CD4-positive, alpha-beta T cell (primary cell): ENCODE data around the gene CDH4. TPM values are rescaled to one million over a fixed set of nuclear protein-coding genes. Genes with fewer than 3 reads are reported as not detected.
A peak's percentile ranks its signal among the peaks of the same experiment; 100 is the strongest.

Experiments used
- ATAC-seq: fragments of 200-7000 bp; cut with Tn5 transposase; one replicate; pipeline ENCODE4 v1.10.0; 2022; ENCODE audit warnings: mild to moderate bottlenecking; ENCODE audit not compliant: poor library complexity
- CTCF ChIA-PET: fragments of 350-600 bp; sonication (Branson Sonifier 250); formaldehyde crosslinking; loops from one replicate; lab custom pipeline; 2021; ENCODE audit warnings: antibody characterized with exemption, inconsistent platforms; lab: Charles Lee
- POLR2A ChIA-PET: fragments of 350-600 bp; sonication (Branson Sonifier 250); formaldehyde crosslinking; loops from one replicate; lab custom pipeline; 2021; ENCODE audit warnings: antibody characterized with exemption, inconsistent platforms; lab: Charles Lee
- DNase-seq, 14 experiments: peaks; one replicate each; pipeline ENCODE4 v3.0.0-alpha.2; 2013 to 2020; ENCODE audit warnings: mixed read lengths in 2 of 14
- H3K27ac ChIP-seq, 2 donors: one replicate each; pipeline versions ENCODE4 v1.5.1 to v1.7.0; 2013; ENCODE audit warnings: low read length in 2 of 2, low read depth in 1 of 2, mild to moderate bottlenecking in 1 of 2
- H3K27me3 ChIP-seq, 2 experiments: 1 replicate in 1 of 2; 2 replicates in 1 of 2; pipeline versions ENCODE4 v1.6.1 to v1.7.0; 2013; ENCODE audit warnings: low read length in 2 of 2, control low read depth in 1 of 2, mild to moderate bottlenecking in 1 of 2, moderate library complexity in 1 of 2; ENCODE audit not compliant: insufficient read depth in 2 of 2, control insufficient read depth in 1 of 2
- H3K36me3 ChIP-seq: one replicate; pipeline ENCODE4 v1.6.1; 2013; ENCODE audit warnings: low read length, control low read depth; ENCODE audit not compliant: insufficient read depth
- H3K4me1 ChIP-seq: one replicate; pipeline ENCODE4 v1.6.1; 2013; ENCODE audit warnings: low read length, control low read depth; ENCODE audit not compliant: insufficient read depth
- H3K4me3 ChIP-seq: one replicate; pipeline ENCODE4 v1.5.1; 2013; ENCODE audit warnings: mild to moderate bottlenecking, low read length, moderate library complexity
- H3K9me3 ChIP-seq, 2 experiments: 1 replicate in 1 of 2; 2 replicates in 1 of 2; pipeline versions ENCODE4 v1.6.1 to v1.7.0; 2013; ENCODE audit warnings: low read length in 2 of 2, mild to moderate bottlenecking in 2 of 2, control low read depth in 1 of 2, moderate library complexity in 1 of 2; ENCODE audit not compliant: control insufficient read depth in 1 of 2, insufficient read depth in 1 of 2
- H3K27ac Mint-ChIP-seq: one replicate; pipeline ENCODE4 v1.8.0; 2020; ENCODE audit warnings: mixed read lengths
- H3K27me3 Mint-ChIP-seq: one replicate; pipeline ENCODE4 v1.8.0; 2021; ENCODE audit warnings: mixed read lengths
- H3K36me3 Mint-ChIP-seq: one replicate; pipeline ENCODE4 v1.8.0; 2021; ENCODE audit warnings: low read depth, mixed read lengths
- H3K4me1 Mint-ChIP-seq: one replicate; pipeline ENCODE4 v1.8.0; 2021; ENCODE audit warnings: low read depth, mixed read lengths
- H3K4me3 Mint-ChIP-seq: one replicate; pipeline ENCODE4 v1.8.0; 2020; ENCODE audit warnings: mild to moderate bottlenecking, mixed read lengths
- H3K9me3 Mint-ChIP-seq: one replicate; pipeline ENCODE4 v1.8.0; 2020; ENCODE audit warnings: mixed read lengths
- CTCF ChIP-seq: fragments of 200-600 bp; IDR thresholded peaks from one replicate; pipeline ENCODE4 v1.8.0; 2022; ENCODE audit warnings: antibody characterized with exemption, mild to moderate bottlenecking
- intact Hi-C, 2 experiments: fragments of 100-400 bp; cut with DNase I in 1 of 2; cut with micrococcal nuclease in 1 of 2; formaldehyde crosslinking; loops; one replicate each; pipeline versions ENCODE4 v1.15.1 to v1.9.0; 2023 to 2025; cut with DNase I, micrococcal nuclease
- total RNA-seq, 174 experiments: library from RNA in 2 of 174; stranded (reverse) in 2 of 174; gene quantifications; one replicate each; pipeline ENCODE4 v1.2.3 and lab custom pipeline; 2021 to 2026

Gene CDH4
- total RNA-seq, 2 experiments from 2014 or later = 0.11 TPM

- H3K36me3 ChIP-seq = no peaks in the 10 kb centered on the region
- H3K4me1 ChIP-seq = no peaks in the 10 kb centered on the region
- no peak overlapping the region for H3K27ac ChIP-seq
- no peaks in the 10 kb centered on the region for H3K27me3 ChIP-seq
- DNase-seq = no peak
- Mint-ChIP-seq H3K27ac (no peak overlapping the region), H3K9me3 (no peaks in the 10 kb centered on the region), H3K4me3 (no peak overlapping the region), H3K4me1 (no peaks in the 10 kb centered on the region), H3K36me3 (no peaks in the 10 kb centered on the region), H3K27me3 (no peaks in the 10 kb centered on the region)
- intact Hi-C loops = no loop called here
- TF ChIP-seq CTCF = no peak
- H3K9me3 ChIP-seq = peaks cover 0 to 15% of the 10 kb centered on the region in 2 experiments
- no peak for ATAC-seq
- ChIA-PET CTCF (no interaction called here), POLR2A (no interaction called here)
- no peak overlapping the region for H3K4me3 ChIP-seq
Observed at GRCh38 chr20:61325718-61326117, 73.7 kb downstream of the CDH4 start.

GRCh38 chr20:61328911-61329558 lies 77.0 kb downstream of the CDH4 start:
- POLR2A ChIA-PET = no interaction called here
- Histone ChIP-seq H3K27ac (no peak overlapping the region), H3K27me3 (no peaks in the 10 kb centered on the region), H3K4me1 (no peaks in the 10 kb centered on the region), H3K36me3 (no peaks in the 10 kb centered on the region), H3K4me3 (no peak overlapping the region), H3K9me3 (peaks cover 0 to 34% of the 10 kb centered on the region in 2 experiments)
- no peak overlapping the region for H3K4me3 Mint-ChIP-seq
- no peak overlapping the region for H3K27ac Mint-ChIP-seq
- ATAC-seq (no peak), DNase-seq (peak in 3 of 14 experiments; percentile 2 to 60 (median 2))
- H3K4me1 Mint-ChIP-seq = no peaks in the 10 kb centered on the region
- intact Hi-C loops = no loop called here
- no peak for TF ChIP-seq CTCF
- no peaks in the 10 kb centered on the region for H3K36me3 Mint-ChIP-seq
- H3K27me3 Mint-ChIP-seq = no peaks in the 10 kb centered on the region
- H3K9me3 Mint-ChIP-seq = no peaks in the 10 kb centered on the region
- CTCF ChIA-PET = no interaction called here

GRCh38 chr20:61330441-61330840 lies 78.4 kb downstream of the CDH4 start:
- ATAC-seq (no peak), DNase-seq (no peak)
- no peak for TF ChIP-seq CTCF
- H3K27ac Mint-ChIP-seq = no peak overlapping the region
- H3K27me3 Mint-ChIP-seq = peaks cover 6% of the 10 kb centered on the region
- ChIA-PET POLR2A (no interaction called here), CTCF (no interaction called here)
- H3K4me1 Mint-ChIP-seq = no peaks in the 10 kb centered on the region
- H3K27ac ChIP-seq = no peak overlapping the region
- no peaks in the 10 kb centered on the region for H3K36me3 Mint-ChIP-seq
- no peaks in the 10 kb centered on the region for H3K4me1 ChIP-seq
- no peaks in the 10 kb centered on the region for H3K27me3 ChIP-seq
- H3K4me3 Mint-ChIP-seq = no peak overlapping the region
- H3K9me3 ChIP-seq = peaks cover 0 to 39% of the 10 kb centered on the region in 2 experiments
- intact Hi-C loops = no loop called here
- no peak overlapping the region for H3K4me3 ChIP-seq
- no peaks in the 10 kb centered on the region for H3K36me3 ChIP-seq
- H3K9me3 Mint-ChIP-seq = no peaks in the 10 kb centered on the region
